Right ventricle myocardium inferior (tissue), 1 donor: ENCODE data around the gene VWA2. TPM values are rescaled to one million over a fixed set of nuclear protein-coding genes. Genes with fewer than 3 reads are reported as not detected.

Experiments
- ATAC-seq: fragments of 200-7000 bp; cut with Tn5 transposase; one replicate; pipeline ENCODE4 v1.9.1; 2020; ENCODE audit warnings: mild to moderate bottlenecking, moderate library complexity
- DNase-seq: peaks from one replicate; pipeline ENCODE4 v3.0.0; 2021; ENCODE audit errors: missing footprints
- intact Hi-C: fragments of 100-400 bp; cut with DNase I; formaldehyde crosslinking; loops from one replicate; pipeline ENCODE4 v1.11.0; 2022
- total RNA-seq: library from RNA; stranded (reverse); fragmentation: NEBNext Ultra II Directional; extraction: Animal tissue kit (Norgen Biotek cat#: 25700); gene quantifications from one replicate; pipeline ENCODE4 v1.2.1, GENCODE V29; 2021
- donor health status: DM: no; HTN: yes; CAD: no; lungs with severe emphysema.

Gene VWA2
- total RNA-seq, 1 donor from 2014 or later: not detected

DNA sequence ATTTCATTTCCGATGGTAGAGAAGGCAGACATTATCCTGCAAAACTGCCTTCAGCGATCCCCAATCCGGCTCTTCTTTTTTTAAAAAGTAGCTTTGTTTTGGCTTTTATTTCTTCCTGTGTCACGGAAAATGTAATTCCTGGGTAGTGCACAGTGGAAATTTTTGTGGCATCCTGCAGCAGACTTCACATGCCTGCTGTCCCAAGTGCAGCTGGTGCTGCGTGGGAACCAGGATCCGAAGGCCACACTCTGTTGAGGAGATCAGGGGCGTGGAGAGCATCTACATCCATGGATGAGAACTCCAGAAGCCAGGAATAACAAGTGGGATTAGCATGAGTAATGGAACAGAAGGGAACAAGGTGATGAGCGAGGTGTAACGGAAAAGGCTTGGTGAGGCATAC lies 4.6 kb downstream of the VWA2 start:
- intact Hi-C loops: no loop called here
- ATAC-seq: no peak
- no peak for DNase-seq

- DNase-seq (no peak), ATAC-seq (no peak)
- intact Hi-C loops: no loop called here
Observed at GRCh38 chr10:114244126-114244525, 5.1 kb downstream of the VWA2 start.

- ATAC-seq (no peak), DNase-seq (no peak)
- intact Hi-C loops: no loop called here
Observed at GRCh38 chr10:114245121-114245791, 6.2 kb downstream of the VWA2 start.

GRCh38 chr10:114246679-114247305 lies 7.7 kb downstream of the VWA2 start:
- intact Hi-C loops: no loop called here
- no peak for DNase-seq
- ATAC-seq: no peak

GRCh38 chr10:114250236-114250635 lies 11.2 kb downstream of the VWA2 start:
- intact Hi-C loops: no loop called here
- no peak for DNase-seq
- no peak for ATAC-seq

GRCh38 chr10:114250716-114251115 lies 11.7 kb downstream of the VWA2 start:
- DNase-seq (no peak), ATAC-seq (peak; percentile 23)
- intact Hi-C loops: no loop called here

DNA sequence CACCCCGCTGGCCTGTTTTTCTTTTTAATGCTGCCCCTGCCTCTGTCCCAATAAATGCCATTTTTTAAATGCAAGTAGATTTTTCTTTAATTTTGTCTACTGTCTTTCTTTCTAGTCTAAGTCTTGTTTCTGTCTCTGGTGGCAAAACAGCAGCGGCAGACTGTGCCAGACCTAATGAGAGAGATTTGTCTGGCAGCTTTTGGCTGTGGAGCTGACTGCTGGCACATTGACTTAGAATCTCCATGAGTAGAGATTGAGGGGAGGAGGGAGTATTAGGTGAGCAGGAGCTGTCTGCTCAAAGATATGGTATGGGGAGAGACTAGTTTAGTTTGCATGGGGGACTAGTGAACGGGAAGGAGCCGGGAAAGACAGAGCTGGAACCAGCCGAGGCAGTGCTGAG lies 13.0 kb downstream of the VWA2 start:
- peak; percentile 43 for ATAC-seq
- no peak for DNase-seq
- intact Hi-C loops: no loop called here

DNA sequence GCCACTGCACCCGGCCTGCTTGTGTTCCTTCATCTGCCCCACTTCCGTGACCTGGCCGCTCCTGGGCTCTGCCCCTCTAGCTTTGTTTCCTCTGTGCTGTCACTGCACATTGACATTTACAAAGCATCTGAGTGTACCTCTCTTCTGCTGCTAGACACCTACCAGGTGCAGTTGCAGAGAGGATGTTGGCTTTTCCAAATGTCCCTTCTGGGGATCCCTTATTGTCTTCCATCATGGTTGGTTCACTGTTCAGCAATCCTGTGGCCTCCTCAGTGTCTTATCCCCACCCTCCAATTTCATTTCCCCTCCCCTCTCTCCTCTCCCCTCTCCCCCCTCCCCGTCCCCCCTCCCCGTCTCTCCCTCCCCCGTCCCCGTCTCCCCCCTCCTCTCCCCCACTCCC lies 13.8 kb downstream of the VWA2 start:
- ATAC-seq (no peak), DNase-seq (no peak)
- intact Hi-C loops: no loop called here

DNA sequence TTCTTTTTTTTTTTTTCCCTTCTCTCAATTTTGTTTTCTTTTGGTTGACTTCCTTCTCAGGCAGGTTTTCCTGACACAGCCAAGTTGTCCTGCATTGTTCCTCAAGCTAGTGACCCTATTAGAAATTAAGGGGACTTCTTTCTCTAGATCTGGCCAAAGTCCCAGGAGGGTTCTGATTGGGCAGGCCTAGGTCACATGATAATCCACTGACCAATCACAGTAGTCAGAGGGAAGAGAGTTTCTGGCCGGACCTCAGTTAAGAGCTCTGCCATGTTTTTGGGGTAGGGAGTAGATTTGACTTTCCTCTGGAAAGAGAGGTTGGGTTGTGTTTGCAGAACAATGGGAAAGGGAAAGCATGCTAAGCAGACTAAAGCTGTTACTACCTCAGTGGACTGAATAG lies 16.2 kb downstream of the VWA2 start:
- intact Hi-C loops: no loop called here
- ATAC-seq: no peak
- no peak for DNase-seq

- intact Hi-C loops: no loop called here
- ATAC-seq (no peak), DNase-seq (no peak)
Observed at GRCh38 chr10:114256008-114256765, 17.1 kb downstream of the VWA2 start.

DNA sequence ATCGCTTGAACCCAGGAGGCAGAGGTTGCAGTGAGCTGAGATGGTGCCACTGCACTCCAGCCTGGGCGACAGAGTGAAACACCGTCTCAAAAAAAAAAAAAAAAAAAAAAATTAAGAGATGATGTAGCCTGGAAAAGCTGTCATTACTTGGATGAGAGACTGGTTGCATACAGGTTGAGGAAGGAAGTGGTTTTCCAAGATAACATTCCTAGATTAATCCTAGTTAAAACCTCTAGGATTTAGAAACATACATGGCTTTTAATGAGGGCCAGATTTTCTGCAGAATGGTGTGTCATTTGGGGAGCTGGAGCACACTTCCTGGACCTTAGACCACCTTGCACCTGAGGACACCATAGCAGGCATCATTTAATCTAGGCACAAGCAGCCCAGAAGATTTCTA lies 17.8 kb downstream of the VWA2 start:
- no peak for DNase-seq
- no peak for ATAC-seq
- intact Hi-C loops: no loop called here

DNA sequence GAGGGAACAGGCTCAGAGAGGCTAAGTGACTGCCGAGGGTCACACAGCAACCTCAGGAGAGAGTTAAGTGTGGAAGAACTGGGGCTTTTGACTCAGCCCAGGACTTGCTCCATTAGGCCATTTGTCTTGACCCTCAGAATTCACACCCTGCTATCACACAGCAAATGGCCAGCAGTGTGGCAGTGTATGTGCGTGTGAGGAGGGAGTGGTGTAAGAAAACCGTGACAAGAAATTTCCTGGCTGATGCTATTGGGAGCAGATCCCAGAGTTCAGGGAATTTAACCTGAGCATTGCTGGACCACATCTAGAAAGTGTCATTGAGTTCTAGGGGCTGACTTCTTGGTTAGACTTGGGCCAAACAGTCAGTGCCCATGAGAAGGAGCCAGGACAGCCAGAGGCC lies 18.4 kb downstream of the VWA2 start:
- ATAC-seq (no peak), DNase-seq (no peak)
- intact Hi-C loops: no loop called here

GRCh38 chr10:114258274-114258840 lies 19.3 kb downstream of the VWA2 start:
- intact Hi-C loops: no loop called here
- DNase-seq: no peak
- ATAC-seq: no peak

GRCh38 chr10:114259824-114260223 lies 20.8 kb downstream of the VWA2 start:
- intact Hi-C loops: no loop called here
- DNase-seq (no peak), ATAC-seq (peak; percentile 87)

DNA sequence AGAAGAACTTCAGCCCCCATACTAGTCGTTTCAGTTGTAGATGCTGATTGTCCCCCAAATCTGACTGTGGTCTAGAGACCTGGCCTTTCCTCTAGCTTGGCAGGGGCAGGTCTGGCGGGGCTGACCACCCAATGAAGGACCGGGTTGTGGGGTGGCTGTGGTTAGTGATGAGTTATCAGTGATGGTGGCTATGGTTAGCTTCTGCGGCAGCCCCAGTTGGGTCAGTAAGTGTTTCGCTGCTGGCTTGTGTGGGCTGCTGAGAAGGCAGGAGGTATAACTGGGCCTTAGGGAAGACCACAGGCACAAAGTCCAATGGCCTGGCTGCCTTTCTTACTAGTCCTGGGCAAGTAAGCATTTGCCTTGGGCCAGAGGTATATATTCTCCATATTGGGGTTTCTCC lies 21.3 kb downstream of the VWA2 start:
- intact Hi-C loops: no loop called here
- DNase-seq (no peak), ATAC-seq (no peak)

DNA sequence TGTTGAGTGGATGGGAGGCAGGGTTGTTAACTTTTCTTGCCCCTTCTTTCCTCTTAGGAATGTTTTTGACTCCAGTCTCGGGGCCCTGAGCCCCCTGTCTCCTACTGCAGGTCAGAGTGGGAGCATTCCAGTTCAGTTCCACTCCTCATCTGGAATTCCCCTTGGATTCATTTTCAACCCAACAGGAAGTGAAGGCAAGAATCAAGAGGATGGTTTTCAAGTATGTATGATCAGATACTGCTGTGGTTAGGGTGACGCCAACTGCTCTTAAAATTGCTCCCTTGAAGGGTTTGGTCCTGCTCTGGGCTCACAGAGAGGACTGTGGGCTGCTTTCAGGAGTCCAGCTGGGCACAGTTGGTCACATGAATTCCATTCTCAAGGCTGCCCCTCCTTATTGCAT lies 22.0 kb downstream of the VWA2 start:
- DNase-seq (no peak), ATAC-seq (no peak)
- intact Hi-C loops: no loop called here

GRCh38 chr10:114262496-114262895 lies 23.4 kb downstream of the VWA2 start:
- DNase-seq (no peak), ATAC-seq (no peak)
- intact Hi-C loops: no loop called here

DNA sequence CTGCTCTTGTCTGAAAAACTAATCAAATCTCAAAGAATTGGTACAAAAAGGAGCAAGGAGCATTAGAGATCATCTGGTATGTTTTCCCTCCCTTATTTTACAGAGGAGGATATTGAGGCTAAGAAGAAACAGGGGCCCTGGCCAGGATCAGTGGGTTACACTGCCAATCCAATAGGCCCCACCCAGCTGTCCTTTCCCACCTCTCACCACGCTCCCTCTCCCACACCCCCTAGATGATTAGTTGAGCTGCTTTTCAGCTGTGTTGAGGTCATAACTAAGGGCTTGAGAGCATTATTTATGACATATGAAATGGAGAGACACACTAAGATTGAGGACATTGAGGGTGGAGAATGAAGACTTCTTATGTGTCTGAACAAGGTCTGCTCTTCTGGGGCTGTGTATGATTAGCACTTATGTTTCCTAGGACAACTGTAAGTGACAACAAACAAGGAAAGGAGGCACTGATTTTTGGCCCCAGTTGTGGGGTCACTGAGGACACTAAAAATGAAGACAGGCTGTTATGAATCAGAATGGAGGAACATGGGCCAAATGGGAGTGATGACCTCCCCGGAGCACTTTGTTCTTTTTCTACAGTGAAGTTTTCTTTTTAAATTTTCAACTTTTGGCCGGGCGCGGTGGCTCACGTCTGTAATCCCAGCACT lies 26.5 kb downstream of the VWA2 start:
- DNase-seq: no peak
- intact Hi-C loops: loop anchor here (5.0 kb wide), 1 partner anchor 93 kb away; the partner anchor contains the start of gene CCDC186
- peak; percentile 87 for ATAC-seq

DNA sequence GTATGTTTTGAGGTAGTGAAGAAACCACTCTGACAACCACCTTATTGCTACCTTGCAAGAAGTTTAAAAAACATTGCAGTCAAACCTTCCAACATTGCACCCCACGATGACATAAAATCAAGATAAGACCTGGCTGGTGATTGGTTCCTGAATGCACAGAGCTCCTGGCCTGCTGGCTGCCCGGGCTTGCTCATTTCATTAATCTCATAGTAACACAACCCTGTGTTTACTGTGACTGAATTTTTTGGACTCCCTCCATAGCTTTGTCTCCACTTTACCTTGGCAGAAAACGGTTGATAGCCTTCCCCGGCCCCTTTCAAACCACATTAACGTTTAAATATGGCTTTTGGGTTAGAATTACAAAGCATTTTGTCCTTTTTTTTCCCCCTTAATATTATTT lies 27.5 kb downstream of the VWA2 start:
- DNase-seq (no peak), ATAC-seq (peak; percentile 67)
- intact Hi-C loops: loop anchor here (5.0 kb wide), 1 partner anchor 94 kb away; the partner anchor contains the start of gene CCDC186
